Mesodermal cell (in vitro differentiated cells): ENCODE results near the gene JPH3.

Experiments
- H3K27ac ChIP-seq: 2 replicates; pipeline ENCODE4 v1.7.0; 2013; ENCODE audit warnings: mild to moderate bottlenecking, low read depth, low read length, moderate library complexity; ENCODE audit not compliant: severe bottlenecking
- H3K36me3 ChIP-seq: 2 replicates; pipeline ENCODE4 v1.7.1; 2013; ENCODE audit warnings: mild to moderate bottlenecking, low read length, moderate library complexity; ENCODE audit not compliant: control insufficient read depth, insufficient read depth
- H3K4me1 ChIP-seq: one replicate; pipeline ENCODE4 v1.7.1; 2013; ENCODE audit warnings: mild to moderate bottlenecking, low read length; ENCODE audit not compliant: insufficient read depth, control insufficient read depth, poor library complexity, severe bottlenecking
- H3K4me3 ChIP-seq: 2 replicates; pipeline ENCODE4 v1.7.0; 2013; ENCODE audit warnings: low read length, control low read depth, mild to moderate bottlenecking; ENCODE audit not compliant: insufficient read depth, poor library complexity, severe bottlenecking; ENCODE audit errors: extremely low read depth
- H3K9me3 ChIP-seq: 2 replicates; pipeline ENCODE4 v1.7.1; 2013; ENCODE audit warnings: mild to moderate bottlenecking, low read length, moderate library complexity; ENCODE audit not compliant: control insufficient read depth
- WGBS, 2 experiments: methylation state at CpG; one replicate each; pipeline ENCODE4 v1.1.5; 2013; ENCODE audit warnings: missing lambda C conversion rate in 2 of 2; ENCODE audit not compliant: insufficient coverage in 2 of 2; 5-methylcytosine and 5-hydroxymethylcytosine counted together

The JPH3 gene

DNA sequence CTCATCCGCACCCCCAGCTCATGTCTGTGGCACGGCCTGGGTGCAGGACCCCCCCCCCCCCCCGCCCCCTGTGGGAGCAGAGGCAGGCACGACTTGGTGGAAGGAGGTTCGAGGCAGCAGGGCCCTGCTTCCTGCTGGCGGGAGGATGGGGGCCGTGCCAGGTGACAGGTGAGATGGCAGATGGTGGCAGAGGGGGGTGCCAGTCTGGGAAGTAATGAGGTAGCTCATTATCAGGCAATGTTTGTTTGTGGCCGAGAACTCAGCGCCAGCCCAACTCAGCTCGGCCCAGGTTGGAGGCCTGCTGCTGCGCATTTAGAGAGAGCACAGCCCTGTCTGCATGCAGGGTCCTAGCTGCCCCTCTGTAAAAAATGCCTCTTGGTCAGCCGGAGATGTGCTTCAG lies 40.1 kb upstream of the JPH3 start:
- H3K36me3 ChIP-seq = no peaks in the 10 kb centered on the region
- no peak overlapping the region for H3K4me3 ChIP-seq
- WGBS, 2 experiments = 74 to 83% methylated on average over 9 to 11 of the region's 12 CpGs
- H3K9me3 ChIP-seq = no peaks in the 10 kb centered on the region
- no peak overlapping the region for H3K27ac ChIP-seq
- peaks cover 2% of the 10 kb centered on the region for H3K4me1 ChIP-seq

- 93 to 95% methylated on average over 3 to 4 of the region's 6 CpGs for WGBS, 2 experiments
- Histone ChIP-seq H3K27ac (no peak overlapping the region), H3K4me3 (no peak overlapping the region), H3K36me3 (no peaks in the 10 kb centered on the region), H3K4me1 (no peaks in the 10 kb centered on the region), H3K9me3 (no peaks in the 10 kb centered on the region)
Observed at GRCh38 chr16:87563022-87563421, 39.3 kb upstream of the JPH3 start.

DNA sequence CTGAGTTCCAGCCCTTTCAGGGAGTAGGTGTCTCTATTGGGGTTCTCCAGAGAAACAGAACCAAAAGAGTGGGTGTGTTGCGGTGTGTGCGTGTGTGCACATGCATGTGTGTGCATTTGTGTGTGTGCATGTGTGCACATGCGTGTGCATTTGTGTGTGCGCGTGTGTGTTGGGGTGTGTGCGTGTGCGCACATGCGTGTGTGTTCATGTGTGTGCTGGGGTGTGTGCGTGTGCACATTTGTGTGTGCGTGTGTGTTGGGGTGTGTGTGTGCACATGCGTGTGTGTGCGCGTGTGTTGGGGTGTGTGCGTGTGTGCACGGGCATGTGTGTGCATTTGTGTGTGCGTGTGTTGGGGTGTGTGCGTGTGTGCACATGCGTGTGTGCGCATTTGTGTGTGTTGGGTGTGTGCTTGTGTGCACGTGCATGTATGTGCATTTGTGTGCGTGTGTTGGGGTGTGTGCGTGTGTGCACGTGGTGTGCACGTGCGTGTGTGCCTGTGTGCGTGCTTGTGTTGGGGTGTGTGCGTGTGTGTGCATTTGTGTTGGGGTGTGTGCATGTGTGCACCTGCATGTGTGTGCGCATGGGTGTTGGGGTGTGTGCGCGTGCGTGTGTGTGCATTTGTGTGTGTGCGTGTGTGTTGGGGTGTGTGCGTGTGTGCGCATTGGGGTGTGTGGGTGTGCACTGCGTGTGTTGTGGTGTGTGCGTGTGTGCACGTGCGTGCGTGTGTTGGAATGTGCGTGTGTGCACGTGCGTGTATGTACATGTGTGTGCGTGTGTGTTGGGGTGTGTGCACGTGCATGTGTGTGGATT lies 38.4 kb upstream of the JPH3 start:
- Histone ChIP-seq H3K4me3 (no peak overlapping the region), H3K27ac (no peak overlapping the region), H3K36me3 (no peaks in the 10 kb centered on the region), H3K9me3 (no peaks in the 10 kb centered on the region), H3K4me1 (no peaks in the 10 kb centered on the region)
- WGBS, 2 experiments = 73 to 80% methylated on average over 27 to 37 of the region's 44 CpGs

GRCh38 chr16:87564524-87564778 lies 37.9 kb upstream of the JPH3 start:
- 73 to 83% methylated on average over 3 to 6 of the region's 6 CpGs for WGBS, 2 experiments
- Histone ChIP-seq H3K36me3 (no peaks in the 10 kb centered on the region), H3K4me1 (no peaks in the 10 kb centered on the region), H3K27ac (no peak overlapping the region), H3K9me3 (no peaks in the 10 kb centered on the region), H3K4me3 (no peak overlapping the region)

- Histone ChIP-seq H3K4me3 (no peak overlapping the region), H3K27ac (no peak overlapping the region), H3K4me1 (peaks cover 5% of the 10 kb centered on the region), H3K36me3 (no peaks in the 10 kb centered on the region), H3K9me3 (no peaks in the 10 kb centered on the region)
- WGBS, 2 experiments = 91 to 92% methylated on average over 23 of the region's 25 CpGs
Observed at GRCh38 chr16:87569601-87570571, 32.4 kb upstream of the JPH3 start.

DNA sequence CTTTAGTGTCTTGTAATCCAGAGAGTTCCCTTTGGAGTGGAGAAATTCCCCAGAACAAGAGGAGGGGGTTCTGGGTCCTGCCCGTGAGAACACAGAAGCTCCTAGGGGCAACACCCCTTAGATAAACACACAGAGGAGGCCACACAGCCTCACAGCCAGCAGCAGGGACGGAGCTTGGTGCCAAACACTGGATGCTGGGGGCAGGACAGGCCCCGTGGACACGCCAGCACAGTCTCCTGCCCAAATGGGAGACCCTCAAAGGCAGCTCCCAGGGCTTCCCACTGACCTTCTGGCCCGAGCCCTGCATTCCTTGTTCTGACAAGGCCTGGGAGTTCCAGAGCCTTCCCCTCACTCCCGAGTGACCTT lies 31.8 kb upstream of the JPH3 start:
- H3K36me3 ChIP-seq = no peaks in the 10 kb centered on the region
- WGBS, 2 experiments = 83 to 90% methylated on average over 4 to 6 of the region's 6 CpGs
- H3K4me1 ChIP-seq = peaks cover 12% of the 10 kb centered on the region
- no peak overlapping the region for H3K4me3 ChIP-seq
- H3K9me3 ChIP-seq = no peaks in the 10 kb centered on the region
- no peak overlapping the region for H3K27ac ChIP-seq

DNA sequence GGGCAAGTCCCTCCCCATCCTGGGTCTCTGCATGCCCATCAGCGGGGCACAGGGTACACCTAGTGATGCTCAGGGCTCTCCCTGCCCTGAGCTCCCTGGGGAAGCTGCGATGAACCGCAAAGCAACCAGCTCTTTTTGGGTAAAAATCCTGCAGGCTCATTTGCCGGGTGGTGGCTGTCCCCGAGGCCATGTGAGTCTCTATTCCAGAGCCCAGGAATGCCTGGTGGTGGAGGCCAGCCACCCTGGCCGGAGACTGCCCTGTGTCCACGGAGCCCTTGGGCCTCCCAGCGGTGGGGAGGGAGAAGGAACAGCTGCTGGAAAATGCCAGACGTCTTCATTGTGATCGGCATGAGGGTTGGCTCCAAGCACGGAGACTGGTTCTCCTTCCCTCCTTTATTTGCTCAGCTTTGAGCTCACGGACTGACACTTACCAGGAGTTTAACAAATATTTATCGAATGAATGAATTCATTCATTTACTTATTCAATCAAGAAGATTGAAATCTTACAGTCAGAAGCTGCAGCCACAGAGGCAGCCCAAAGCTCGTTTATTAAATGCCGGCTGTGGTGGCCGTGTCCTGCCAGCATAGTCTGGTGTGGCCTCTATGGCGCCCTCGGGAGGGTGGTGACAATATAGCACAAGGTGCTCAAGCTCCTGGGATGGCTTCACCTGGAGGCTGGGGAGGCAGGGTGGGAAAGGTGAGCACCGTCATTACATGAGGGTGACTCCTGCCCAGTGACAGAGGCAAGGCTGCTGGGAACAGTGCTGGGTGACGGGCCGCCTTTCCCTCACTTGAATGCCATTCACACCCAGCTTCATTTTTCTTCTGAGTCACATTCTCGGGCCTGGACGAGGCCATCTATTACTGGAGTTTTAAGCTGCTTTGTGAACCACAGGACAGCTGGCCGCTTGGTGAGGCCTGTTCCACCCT lies 31.1 kb upstream of the JPH3 start:
- Histone ChIP-seq H3K4me1 (peaks cover 18% of the 10 kb centered on the region), H3K9me3 (no peaks in the 10 kb centered on the region), H3K36me3 (no peaks in the 10 kb centered on the region), H3K27ac (peak overlapping the region; percentile 36), H3K4me3 (no peak overlapping the region)
- WGBS, 2 experiments = 60 to 72% methylated on average over 13 to 20 of the region's 24 CpGs

- Histone ChIP-seq H3K27ac (peak overlapping the region; percentile 36), H3K4me1 (peaks cover 20% of the 10 kb centered on the region), H3K9me3 (no peaks in the 10 kb centered on the region), H3K36me3 (no peaks in the 10 kb centered on the region), H3K4me3 (no peak overlapping the region)
- WGBS, 2 experiments = 88 to 97% methylated on average over 10 to 11 of the region's 11 CpGs
Observed at GRCh38 chr16:87571868-87572244, 30.5 kb upstream of the JPH3 start.

DNA sequence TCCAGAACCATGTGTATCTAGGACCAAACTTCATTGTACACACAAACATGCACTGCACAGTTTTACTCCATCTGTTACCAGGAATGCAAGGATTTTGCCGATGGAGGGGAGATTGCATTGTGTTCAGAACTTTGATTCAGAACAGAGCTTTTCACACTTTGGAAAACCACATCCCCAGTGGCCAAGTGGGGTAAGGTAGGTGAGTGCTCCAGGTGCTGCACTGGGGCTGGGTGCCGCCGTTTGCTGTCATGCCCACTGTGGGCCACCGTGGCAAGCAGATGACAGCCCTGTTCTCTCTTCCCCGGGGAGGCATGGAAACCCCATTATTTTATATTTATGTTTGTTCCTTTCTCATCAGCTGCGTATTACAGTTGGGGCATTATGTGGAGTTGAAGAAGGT lies 29.3 kb upstream of the JPH3 start:
- H3K36me3 ChIP-seq = no peaks in the 10 kb centered on the region
- 60% methylated on average over 4 of the region's 6 CpGs; no CpG with 5 or more reads in 1 of the 2 experiments for WGBS, 2 experiments
- H3K4me3 ChIP-seq = no peak overlapping the region
- H3K27ac ChIP-seq = no peak overlapping the region
- peaks cover 20% of the 10 kb centered on the region for H3K4me1 ChIP-seq
- H3K9me3 ChIP-seq = no peaks in the 10 kb centered on the region

GRCh38 chr16:87575027-87575804 lies 27.1 kb upstream of the JPH3 start:
- Histone ChIP-seq H3K9me3 (no peaks in the 10 kb centered on the region), H3K27ac (no peak overlapping the region), H3K4me1 (peaks cover 20% of the 10 kb centered on the region), H3K4me3 (no peak overlapping the region), H3K36me3 (no peaks in the 10 kb centered on the region)
- 29 to 33% methylated on average over 8 to 11 of the region's 13 CpGs for WGBS, 2 experiments
